Measurements from ENCODE around the gene MZF1.
"Not testable (repeated sequence)": the region's sequence is repeated elsewhere in the genome, so short reads cannot be mapped to it uniquely, and the experiment has no call there.

MZF1 gene

DNA sequence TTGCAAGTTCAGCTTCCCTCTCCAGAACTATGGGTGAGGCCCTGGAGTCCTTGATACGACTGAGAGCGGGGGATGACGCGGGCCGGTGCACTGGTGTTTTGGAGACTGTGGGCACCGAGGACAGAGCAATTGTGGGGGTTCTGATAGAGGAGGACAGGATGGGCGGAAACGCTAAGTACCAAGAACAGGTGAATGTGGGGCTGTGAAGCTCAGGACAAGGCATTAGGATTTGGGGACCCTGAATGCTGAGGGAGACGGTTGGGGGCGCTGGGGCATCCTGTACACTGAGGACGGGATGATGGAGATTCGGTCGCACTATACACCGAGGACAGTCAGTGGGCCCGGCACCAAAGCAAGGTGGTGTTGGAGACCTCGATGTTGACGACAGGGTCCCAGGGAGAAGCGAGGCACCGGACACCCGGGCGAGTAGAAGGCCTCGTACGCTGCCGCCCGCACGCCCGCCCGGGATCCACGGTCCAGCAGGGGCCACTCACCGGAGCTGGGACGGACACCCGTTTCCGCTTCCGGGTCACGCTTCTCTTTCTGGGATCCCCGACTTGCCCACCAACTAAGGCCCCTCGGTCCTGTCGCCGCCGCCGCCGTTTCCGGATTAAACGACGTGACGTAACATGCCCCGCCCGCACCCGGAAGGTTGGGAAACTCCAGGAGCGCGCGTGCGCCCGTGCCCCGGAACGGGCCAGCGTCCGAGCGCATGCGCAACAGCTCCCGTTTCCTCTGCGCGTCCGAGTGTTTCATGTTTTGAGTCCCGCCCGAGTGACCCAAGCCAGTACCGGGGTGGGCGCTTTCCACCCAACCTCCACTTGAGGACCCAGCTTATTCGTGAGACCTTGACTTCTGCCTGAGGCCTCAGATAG is 18.4 kb downstream of the MZF1 start, which contains the start of gene CHMP2A:
TSS of gene CHMP2A (minus strand) at position 612 of the 875 bp plus-strand sequence. CDS start 893 bp downstream, outside the sequence.
- DNase-seq = no peak

- no peak for DNase-seq
These were observed 19.2 kb downstream of the MZF1 start for GRCh38 chr19:58553799-58554493.

DNA sequence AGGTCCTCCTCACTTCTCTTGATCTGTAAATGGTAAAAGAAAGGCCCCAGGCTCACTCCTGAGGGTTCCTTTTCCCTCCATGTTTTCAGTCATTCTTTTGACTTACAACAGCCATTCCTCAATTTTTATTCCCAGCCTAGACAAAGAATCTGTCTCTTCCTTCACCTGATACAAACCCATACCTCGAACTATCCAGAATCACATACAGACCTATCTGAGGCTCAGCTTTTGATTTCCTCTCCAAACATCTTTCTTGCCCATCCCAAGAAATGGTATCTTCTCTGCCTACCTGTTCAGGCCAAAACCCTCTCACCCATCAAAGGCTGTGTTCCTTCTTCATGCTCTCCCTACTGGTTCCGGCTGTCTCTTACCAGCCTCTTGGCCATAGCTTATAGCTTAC is 20.5 kb downstream of the MZF1 start:
- DNase-seq = no peak

GRCh38 chr19:58551577-58552471 is 21.3 kb downstream of the MZF1 start:
- no peak for DNase-seq

GRCh38 chr19:58551123-58551497 is 22.0 kb downstream of the MZF1 start:
- DNase-seq = no peak

GRCh38 chr19:58550362-58551122 is 22.6 kb downstream of the MZF1 start:
- DNase-seq = no peak

GRCh38 chr19:58549664-58550361 is 23.3 kb downstream of the MZF1 start:
- DNase-seq = no peak

- no peak for DNase-seq
These were observed 24.1 kb downstream of the MZF1 start for GRCh38 chr19:58548859-58549663.

- DNase-seq = no peak
These were observed 25.5 kb downstream of the MZF1 start for GRCh38 chr19:58547323-58548312.

GRCh38 chr19:58546019-58546530 is 27.1 kb downstream of the MZF1 start:
- no peak for DNase-seq

GRCh38 chr19:58545286-58546018 is 27.7 kb downstream of the MZF1 start:
- DNase-seq = no peak

DNA sequence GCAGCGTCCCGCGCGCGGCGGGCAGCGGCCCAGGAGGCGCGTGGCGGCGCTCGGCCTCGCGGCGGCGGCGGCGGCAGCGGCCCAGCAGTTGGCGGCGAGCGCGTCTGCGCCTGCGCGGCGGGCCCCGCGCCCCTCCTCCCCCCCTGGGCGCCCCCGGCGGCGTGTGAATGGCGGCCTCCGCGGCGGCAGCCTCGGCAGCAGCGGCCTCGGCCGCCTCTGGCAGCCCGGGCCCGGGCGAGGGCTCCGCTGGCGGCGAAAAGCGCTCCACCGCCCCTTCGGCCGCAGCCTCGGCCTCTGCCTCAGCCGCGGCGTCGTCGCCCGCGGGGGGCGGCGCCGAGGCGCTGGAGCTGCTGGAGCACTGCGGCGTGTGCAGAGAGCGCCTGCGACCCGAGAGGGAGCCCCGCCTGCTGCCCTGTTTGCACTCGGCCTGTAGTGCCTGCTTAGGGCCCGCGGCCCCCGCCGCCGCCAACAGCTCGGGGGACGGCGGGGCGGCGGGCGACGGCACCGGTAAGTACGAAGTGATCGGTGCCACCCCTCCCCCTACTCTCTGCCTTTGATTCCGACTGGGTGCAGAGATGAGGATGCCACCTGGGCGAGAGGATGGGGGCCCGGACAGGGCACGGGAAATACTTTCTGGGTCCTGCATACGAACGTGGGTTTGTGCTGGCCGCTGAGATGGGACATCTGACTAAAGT is 28.4 kb downstream of the MZF1 start:
- DNase-seq = no peak

DNA sequence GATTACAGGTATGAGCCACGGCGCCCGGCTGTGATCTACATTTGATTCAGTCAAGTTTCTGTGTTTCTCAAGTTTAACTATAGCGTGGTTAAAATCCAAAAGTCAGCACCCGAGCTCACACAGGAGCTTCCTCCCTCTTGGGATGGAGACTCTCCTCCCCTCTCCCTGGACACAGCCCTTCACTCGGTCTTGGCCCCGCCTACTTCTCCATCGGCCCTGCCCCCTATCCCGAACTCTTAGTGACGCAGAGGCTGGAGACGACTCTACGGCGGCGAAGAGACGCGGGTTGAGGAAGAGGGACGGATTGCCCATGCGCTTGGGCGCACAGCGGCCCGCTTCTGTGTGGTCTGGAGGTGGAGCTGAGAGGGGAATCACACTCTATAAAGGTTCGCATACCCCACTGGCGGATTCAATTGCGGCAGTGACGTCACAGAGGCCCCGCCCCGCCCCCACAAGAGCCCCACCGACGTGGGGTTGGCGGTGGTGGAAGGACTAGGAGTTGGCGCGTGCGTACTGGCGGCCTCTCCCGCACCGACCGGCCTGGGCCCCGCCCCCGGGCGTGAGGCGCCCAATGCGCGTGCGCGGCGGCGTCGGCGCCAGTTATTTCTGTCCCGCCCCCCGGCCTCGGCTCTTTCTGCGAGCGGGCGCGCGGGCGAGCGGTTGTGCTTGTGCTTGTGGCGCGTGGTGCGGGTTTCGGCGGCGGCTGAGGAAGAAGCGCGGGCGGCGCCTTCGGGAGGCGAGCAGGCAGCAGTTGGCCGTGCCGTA is 29.1 kb downstream of the MZF1 start, which contains the start of gene TRIM28:
TSS of gene TRIM28 (plus strand) at position 239 of the 765 bp plus-strand sequence. CDS start 694 bp downstream, outside the sequence.
- DNase-seq = no peak

DNA sequence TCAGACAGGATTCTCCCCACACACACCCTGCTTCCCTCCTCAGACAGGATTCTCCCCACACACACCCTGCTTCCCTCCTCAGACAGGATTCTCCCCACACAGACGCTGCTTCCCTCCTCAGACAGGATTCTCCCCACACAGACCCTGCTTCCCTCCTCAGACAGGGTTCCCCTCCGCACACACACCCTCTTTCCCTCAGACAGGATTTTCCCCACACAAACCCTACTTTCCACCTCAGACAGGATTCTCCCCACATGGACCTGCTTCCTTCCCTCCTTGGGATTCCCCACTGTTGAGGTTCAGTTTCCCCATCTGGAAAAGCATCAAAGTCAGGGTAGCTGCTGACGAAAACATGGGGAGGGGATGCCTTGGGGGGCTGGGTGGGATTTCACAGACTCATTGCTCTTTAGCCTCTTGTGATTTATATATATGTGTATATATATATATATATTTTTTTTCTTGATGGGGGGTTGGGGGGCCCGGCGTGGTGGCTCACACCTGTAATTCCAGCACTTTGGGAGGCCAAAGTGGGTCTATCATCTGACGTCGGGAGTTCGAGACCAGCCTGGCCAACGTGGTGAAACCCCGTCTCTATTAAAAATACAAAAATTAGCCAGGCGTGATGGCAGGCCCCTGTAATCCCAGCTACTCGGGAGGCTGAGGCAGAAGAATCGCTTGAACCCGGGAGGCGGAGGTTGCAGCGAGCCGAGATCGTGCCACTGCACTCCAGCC is 30.3 kb downstream of the MZF1 start:
- DNase-seq = not testable (repeated sequence)

DNA sequence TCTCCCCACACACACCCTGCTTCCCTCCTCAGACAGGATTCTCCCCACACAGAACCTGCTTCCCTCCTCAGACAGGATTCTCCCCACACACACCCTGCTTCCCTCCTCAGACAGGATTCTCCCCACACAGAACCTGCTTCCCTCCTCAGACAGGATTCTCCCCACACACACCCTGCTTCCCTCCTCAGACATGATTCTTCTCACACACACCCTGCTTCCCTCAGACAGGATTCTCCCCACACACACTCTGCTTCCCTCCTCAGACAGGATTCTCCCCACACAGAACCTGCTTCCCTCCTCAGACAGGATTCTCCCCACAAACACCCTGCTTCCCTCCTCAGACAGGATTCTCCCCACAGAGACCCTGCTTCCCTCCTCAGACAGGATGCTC is 34.0 kb downstream of the MZF1 start:
- DNase-seq = not testable (repeated sequence)
